DMS114 treated with DMSO at 0.1 percent for 48 hours (cell line): ENCODE results near the gene COL18A1.
"Not testable (repeated sequence)": the region's sequence is repeated elsewhere in the genome, so short reads cannot be mapped to it uniquely, and the experiment has no call there.

Experiments used
- DNase-seq: peaks from one replicate; lab custom pipeline; 2025; ENCODE audit not compliant: unreplicated experiment; lab: John Stamatoyannopoulos, UW

Gene COL18A1

DNA sequence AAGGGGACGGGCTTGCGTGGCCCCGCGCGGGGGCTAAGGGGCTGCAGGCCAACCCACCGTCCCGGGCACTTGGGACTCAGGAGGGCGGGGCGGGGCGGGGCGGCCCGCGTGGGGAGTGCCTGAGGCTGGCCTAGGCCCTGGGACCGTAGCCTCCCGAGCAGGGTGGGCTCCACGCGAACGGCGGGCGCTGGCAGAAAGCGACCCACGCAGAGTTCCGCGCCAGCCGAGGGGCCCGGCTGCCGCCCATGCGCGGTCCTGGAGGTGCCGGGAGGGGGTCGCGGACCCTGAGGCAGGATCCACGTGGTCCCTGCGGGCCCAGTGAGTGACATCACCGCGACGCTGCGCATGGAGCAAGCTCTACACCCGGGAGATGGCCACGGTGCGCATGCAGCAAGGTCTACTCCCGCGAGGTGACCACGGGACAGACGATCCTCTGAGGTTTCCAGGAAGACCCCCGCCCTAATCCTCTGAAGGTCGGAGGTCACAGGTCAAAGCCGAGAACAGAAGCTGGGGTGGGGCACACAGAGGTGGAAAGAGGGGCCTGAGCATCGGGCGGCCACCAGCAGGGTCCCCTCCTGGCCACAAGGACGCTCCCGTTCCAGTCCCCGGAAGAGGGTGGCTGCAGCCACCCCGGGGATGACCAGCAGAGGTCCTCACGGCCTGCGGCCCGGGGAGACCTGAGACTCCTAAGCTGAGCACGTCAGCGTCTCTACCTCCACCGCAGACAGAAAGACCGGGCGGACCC, 150.8 kb downstream of the COL18A1 start:
- DNase-seq = peak; percentile 36

DNA sequence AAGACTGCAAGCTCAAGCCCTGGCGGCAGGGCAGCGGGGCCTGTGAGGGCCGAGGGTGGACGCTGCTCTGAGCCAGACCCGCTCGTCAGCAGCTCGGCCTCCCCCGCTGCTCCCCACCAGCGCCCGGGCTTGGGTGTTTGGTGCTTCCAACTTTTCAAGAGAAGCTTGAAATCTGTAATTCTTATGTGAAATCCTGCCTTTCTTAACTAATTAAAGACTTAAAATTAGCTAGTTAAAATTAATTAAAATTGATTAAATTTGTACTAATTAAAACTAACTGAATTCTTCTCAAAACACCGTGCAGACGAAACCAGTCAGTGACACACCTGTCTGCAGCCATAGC, 151.3 kb downstream of the COL18A1 start:
- no peak for DNase-seq

DNA sequence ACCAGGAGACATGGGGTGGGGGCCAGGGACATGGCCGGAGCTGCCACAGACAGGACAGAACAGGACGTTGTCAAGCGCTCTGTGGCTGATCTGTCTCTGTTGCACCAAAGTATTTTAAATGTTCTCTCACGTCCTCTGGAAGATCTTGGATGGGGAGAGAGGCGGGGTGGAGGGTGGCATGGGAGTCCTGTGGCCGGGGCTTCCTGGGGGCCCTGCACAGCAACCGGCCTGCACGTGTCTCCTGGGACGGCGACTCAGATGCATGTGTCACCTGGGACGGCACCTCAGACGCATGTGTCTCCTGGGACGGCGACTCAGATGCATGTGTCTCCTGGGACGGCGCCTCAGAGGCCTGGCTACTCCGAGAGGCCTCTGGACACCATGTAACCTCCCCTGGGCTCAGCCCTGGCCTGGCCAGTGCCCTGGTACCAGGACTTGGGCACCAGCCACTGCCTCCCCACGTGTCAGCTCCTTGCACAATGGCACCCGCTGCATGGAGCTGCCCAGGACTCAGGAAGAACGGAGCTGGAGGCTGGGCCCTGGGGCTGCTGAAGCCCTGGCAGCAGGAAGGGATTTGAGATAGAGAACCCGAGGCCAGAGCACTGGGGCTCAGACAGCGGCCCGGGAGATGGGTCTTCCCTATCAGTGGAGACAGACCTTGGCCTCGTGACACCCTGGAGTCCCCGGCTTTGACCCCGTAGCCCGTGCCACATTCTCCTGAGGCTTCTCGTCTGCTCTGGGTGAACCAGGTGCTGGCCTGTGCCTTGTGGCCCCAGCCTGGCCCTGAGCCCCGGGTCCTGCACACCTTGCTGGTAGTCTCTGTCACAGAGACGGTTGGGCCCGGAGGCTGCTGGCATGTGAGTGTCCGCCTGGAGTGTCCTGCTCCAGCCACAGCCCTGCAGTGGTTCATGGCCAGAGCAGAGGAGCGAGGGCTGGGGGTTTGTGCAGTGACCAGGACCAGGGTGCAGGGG, 152.0 kb downstream of the COL18A1 start:
- no peak for DNase-seq

DNA sequence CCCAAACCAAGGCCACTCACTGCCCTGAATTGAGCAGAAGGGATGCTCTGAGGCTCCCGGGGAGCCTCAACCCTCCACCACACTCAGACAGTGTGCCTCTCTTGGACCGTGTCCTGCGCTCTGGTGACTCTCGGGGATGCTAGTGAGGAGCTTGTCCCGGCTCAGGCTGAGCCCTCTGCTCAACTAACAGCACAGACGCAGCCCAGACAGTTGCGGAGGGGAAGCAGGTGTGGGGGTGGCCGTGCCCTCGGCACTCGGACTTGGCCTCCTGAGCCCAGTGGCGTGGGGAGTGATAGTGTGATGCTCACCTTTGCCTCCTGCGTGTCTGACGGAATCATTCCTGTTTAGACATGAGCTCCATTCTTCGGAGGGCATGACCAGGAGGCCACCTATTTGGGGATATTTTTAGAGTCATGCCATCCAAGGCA, 152.7 kb downstream of the COL18A1 start:
- no peak for DNase-seq

DNA sequence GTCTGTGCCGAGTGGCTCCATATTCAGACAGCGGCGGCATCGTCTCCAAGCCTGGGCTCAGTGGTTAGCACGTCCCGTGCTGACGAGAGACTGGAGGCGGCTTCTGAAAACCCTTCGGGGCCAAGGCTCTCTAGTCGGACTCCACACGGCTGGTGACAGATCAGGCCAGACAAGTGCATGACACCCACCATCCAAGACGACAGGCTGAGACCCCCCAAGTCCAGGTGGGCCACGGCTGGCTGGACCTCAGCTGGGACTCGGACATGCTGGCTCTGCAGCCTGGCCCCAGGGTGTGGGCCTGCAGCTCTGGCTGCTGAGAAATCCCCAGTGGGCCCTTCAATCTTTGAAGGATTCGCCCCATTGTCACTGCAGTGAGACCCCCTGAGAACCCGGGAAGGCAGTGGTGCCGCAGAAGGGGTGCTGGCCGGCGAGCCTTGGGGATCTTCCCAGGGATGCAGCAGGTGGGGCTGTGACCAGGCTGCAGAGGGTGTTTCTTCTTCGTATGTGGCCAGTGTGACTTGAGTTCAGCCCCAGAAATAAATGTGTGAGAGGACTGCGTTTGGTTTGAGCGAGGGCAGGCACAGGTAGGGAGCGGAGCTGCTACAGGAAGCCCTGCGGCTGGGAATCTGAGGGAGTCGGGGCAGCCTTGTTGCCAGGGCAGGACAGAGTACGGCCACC, 153.2 kb downstream of the COL18A1 start:
- no peak for DNase-seq

DNA sequence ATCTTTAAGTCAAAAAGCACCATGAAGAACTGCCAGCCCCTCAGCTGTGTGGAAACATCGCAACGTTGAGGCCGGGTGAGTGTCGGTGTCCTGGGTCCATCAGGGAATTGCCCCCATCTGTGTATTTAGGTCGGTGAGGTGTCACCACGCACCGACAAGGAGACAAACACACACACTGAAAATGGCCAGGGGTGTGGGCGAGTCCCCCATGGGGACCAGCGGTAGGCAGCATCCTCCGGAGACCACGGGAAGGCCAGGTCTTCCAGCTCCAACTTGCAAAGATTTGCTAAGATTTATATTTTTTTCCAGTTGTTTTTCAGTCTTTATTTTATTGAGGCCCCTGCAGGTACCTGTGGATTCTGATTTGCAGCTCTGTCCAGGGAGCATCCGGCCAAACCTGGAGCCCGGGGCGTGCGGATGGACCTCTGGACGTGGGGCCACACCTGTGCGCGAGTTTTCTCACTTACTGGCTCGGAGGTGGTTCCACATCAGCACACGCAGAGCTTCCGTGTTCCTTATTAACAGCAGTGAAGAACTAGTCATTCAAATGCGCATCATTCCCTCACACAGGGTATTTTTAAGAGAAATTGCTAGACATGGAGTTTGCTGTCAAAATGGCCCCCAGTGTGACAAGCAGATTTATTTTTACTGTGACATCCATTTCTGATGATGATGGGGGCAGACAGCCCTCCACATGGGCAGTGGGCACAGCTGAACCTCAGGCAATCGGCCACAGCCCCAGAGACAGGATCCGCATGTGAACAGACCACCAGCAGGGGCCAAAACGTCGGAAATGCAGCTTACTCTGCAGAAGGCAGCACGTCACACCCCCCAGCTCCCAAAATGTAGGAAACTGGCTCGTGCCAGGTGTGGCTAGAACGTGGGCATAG, 154.5 kb downstream of the COL18A1 start:
- no peak for DNase-seq

DNA sequence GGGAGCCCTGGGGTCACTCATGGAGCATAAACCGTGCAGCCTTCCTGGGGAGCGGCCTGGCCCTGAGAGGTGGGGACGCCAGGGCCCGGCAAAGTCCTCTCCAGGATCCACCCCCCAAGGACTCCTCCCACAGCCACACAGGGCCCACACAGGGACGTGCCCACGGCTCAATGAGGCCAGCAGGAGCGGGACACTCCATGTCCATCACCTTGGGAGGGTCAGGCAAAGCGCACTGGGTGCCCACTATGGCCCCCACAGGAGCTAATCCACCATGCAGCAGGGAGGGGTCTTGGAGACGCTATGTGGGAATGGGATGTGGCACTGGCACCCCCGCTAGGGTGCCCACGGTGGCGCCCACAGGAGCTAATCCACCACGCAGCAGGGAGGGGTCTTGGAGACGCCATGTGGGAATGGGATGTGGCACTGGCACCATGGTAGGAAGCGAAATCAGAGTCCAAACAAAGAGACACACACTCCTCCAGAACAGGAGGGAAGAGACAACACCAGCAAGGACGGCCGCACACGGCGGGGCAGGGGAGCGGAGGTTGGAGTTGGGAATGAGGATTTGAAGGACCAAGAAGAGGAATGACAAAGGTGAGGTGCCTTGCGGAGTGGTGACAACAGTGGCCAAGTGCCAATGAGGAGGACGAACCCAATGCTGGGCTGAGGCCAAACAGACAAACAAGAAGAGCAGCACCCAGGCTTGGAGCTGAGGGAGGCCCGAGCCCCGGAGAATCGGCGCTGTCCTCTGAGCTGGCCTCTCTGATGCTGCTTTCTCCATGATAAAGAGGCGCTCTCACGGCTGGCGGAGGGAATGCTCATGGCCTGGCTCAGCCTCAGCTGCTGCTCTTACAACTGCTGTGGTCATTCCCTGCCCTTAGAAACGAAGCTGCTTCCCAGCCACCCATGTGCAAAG, 155.4 kb downstream of the COL18A1 start:
- no peak for DNase-seq

DNA sequence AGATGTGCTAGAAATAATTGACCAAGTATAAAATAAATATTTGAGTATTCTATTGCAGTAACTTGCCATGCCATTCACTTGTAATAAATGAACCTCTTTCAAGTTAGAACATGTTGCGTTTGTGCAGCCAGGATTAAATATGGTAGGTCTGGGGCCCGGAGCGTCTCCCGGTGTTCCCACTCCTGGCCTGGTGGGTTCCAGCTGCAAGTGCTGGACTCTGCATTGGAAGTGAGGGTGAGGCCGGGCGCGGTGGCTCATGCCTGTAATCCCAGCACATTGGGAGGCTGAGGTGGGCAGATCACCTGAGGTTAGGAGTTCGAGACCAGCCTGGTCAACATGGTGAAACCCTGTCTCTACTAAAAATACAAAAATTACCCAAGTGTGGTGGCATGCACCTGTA, 156.3 kb downstream of the COL18A1 start:
- not testable (repeated sequence) for DNase-seq

DNA sequence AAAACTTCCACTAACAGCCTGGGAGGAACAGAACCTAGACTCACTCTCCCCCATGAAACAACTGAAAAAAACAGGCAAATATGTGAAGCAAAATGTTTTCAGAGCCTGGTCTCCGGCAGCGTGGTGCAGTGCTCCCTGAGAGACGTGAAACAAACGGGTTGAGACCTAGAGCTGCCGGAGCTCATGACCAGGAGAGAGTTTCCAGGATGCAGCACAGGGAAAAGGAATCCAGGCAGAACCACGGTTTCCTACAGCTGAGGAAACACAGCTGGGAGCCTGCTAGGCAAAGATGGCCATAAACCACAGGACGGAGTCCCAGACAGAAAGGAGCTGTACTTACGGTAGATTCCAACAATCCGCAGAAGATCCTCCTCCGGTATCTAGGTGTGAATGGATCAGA, 157.4 kb downstream of the COL18A1 start:
- DNase-seq = no peak

DNA sequence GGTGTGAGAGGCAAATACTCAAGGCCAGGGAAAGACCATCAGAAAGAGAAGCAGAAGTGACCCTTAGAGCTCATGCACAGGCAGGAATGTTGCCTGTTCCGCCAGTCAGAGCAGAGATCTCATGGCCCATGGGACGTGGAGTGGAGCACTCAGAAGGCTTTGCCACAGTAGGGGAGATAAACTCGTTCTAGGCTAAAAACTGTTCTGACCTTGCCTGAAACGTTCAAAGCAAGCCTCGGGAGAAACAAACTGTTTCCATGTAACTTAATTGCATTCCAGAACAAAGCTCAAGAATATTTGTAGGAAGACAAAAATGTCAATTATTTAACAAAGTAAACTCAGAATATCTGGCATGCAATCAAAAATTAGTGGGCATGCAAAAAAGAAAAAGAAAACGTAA, 158.0 kb downstream of the COL18A1 start:
- DNase-seq = no peak
